Left renal pelvis (tissue), 4 donors: ENCODE data around the gene LRMDA. TPM values are rescaled to one million over a fixed set of nuclear protein-coding genes. Genes with fewer than 3 reads are reported as not detected.

Experiments used
- DNase-seq, 4 donors: peaks; one replicate each; pipeline ENCODE4 v3.0.0-alpha.2; 2013; ENCODE audit warnings: low read depth in 4 of 4, low spot score in 3 of 4
- polyA plus RNA-seq, 4 donors: library from polyadenylated mRNA; unstranded; fragments of 120-200 nt; gene quantifications; one replicate each; pipeline ENCODE4 v1.2.1, GENCODE V29; 2013; ENCODE audit not compliant: insufficient read length in 4 of 4

Gene LRMDA
- polyA plus RNA-seq, 4 donors, result 7.8 to 23.9 (median 16.5) TPM

DNA sequence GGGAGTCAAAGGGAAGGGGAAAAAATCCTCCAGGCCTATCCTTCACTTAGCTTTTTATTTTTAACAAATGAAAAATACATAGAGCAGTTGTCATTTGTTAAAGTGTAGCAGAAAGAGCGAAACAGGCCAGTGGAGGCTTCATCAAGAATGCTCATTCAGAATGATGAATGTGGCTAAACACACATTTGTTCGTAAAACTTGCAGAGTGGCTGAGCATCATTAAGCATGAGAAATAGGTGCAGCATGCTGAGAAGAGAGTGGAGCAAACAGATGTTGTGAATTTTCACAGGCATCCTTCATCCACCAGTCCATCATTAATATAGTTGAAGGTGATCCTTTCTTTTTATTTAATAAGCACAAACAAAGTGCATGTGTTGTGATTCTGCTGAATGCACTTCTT lies 407.6 kb downstream of the LRMDA start:
- DNase-seq, result no peak

DNA sequence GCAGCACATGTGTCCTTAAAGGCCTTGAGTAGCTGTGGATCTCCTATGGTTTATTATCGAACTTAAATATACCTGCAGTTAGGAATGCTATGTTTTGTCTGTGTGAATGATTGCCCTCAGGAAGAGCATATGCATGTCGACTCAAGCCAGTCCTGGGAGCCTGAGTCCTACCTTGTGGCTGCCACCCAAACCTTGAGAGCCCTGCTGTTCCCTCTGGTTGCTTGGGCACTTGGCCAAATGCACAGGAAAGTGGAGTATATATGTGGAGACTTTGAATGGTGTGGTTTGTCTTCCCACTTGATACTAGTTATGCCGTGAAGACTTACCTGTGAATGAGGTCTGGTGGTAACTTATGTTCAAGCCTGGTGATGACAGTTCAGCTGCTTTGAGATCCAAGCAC lies 409.8 kb downstream of the LRMDA start:
- DNase-seq, result no peak

DNA sequence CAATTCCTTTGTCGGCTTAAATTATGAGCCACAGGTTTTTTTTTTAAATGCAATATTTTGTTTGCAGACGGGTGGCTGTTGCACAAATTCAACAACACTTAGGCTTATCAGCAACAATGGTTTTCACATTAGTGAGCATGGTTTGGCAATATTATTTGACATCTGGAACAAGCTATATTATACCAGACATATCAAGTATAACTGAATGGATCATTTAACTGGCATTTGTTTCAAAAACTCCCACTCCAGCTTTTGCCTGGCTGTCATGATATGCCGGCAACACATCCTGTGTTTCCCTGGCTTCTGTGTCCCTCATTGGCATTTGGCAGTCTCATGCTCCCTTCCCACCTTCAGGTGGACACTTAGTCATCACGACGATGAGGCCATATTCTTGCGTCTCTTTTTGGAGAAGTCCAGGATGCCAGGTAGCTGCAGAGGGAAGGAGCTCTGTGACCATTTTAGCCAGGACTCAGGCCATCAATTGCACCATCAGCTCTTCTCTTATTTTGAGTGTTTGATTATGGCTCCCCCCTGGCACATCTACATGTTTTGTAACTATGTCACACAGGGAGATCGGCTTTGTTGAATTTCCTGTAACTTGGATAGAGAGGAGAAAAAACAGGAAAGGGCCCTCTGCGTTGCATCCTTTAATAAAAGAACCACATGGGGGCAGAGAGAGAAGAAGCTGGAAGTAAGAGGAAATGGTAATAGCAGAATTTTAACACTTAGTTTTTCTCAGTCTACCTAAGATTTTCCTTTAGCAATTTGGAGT lies 413.9 kb downstream of the LRMDA start:
- DNase-seq, result no peak

DNA sequence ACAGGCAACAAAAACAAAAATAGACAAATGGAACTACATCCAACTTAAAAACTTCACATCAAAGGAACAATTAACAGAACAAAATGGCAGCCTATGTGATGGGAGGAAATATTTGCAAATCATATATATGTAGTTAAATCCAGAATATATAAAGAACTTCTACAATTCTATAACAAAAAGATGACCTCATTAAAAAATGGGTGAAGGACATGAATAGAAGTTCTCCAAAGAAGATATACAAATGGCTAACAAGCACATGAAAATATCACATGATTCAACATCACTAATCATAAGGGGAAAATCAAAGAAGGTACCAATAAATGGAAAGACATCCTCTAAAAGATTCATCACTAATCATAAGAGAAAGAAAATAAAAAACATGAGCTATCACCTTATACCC lies 416.1 kb downstream of the LRMDA start:
- DNase-seq, result no peak

DNA sequence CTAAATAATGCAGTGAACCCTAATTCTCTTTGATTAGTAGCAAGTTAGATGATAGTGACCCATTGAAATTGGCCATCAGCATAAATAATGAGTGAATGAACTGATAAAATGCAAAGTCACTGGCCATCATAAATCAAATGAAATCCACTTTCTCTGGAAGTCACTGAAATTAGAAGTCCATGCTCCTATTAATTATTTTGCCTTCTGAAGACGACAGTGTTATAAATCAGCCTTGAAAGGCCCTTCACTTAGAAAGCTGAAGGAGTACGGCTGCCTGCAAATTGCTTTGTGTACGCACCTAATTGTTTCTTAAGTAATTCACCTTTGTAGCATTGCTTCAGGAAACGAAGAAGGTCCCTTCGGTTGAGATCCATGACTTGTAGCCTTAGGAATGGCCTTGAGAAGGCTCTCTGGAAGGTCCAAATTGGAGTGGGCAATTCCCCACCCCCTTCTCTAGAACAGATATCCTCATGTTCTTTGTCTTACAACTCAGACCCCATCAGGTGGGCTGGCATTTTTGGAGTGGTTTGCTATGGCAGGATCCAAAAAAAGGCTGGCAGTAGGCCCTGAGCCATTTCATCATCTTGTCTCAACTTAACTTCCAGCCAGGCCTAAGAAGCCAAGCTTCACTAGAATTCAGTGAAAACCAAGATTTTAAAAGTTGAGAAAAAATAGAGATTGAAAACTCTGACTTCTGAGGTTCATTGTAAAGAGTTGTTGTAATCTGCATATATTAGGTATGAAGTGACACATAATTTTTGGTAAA lies 420.3 kb downstream of the LRMDA start:
- DNase-seq, result no peak

DNA sequence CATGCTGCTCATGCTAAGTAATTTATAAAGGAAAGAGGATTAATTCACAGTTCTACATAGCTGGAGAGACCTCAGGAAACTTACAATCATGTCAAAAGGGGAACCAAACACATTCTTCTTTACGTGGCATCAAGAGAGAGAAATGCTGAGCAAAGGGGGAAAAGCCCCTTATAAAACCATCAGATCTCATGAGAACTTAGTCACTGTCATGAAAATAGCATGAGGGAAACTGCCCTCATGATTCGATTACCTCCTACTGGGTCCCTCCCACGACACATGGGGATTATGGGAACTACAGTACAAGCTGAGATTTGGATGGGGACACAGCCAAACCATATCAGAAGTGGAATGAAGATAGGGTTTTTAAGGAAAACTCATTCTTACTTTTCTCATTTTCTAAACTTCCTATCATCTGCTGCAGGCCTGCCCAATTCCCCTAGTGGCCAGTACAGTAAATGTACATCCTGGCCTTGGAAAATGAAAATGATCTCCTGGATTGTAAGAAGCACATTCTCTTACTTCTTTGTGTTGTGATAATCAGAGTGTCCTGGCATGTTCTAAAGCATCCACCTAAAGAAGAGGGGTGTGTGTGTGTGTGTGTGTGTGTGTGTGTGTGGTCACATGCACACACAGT lies 421.5 kb downstream of the LRMDA start:
- no peak for DNase-seq

DNA sequence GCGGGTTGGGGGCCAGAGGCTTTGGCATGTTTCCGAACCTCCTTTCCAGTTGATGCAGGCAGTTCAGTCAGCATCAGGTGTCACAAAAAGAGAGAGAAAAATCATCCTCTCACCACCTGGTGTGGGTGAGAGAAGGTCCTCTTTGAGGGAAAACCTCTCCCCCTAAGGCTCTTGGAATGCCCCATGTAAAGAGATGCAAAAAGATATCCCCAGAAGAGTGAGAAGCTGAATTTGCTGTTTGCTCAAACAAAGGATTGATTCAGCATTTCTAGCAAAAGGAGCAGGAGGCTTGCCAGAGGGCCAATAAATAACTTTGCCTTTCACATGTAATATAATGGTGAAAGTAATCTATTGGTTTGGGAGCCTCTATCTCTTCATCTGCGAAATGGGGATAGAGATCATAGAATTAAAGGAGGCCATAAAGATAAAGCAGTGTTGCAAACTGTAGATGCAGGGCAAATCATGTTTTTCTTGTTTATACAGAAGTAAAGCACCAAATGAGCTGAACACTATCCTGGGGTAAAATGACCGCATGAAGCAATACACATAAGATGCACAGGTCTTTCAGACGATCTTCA lies 425.9 kb downstream of the LRMDA start:
- no peak for DNase-seq

DNA sequence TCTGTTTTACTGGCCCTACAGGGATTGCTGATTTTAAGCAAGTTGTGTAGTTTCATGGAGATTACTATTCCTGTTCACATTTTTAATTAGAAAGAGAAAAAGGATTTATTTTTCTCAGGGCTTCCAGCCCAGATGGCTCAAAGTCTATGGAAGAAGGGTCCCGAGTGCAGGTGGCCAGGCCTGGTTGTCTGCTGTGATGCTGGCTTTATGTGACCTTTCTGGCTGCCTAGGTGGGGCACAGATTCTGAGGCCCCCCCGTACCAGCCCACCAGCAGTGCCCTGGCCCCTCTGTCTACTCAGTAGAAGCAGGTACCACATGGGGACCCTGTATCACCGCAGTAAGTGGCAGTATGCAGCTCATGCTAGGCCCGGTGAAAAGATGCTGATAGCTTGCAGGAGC lies 426.5 kb downstream of the LRMDA start:
- no peak for DNase-seq

DNA sequence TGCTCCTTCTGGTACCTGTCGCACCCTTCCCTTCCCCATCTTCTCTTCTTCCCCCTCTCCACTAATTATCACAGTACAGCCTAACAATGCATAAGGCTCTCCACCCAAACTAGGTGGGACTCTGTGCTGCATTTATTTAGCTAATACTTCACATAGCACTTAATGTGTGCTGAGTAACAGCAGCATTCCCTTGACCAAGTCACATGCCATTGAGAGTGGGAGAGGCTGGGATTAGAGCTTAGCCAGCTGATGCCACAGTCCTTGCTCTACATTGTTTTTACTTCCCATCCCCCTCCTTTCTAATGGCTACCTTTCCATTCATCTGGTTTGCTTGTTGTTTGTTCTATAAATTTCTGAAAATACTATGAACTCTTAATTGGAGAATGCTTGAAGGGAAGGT lies 426.9 kb downstream of the LRMDA start:
- no peak for DNase-seq

DNA sequence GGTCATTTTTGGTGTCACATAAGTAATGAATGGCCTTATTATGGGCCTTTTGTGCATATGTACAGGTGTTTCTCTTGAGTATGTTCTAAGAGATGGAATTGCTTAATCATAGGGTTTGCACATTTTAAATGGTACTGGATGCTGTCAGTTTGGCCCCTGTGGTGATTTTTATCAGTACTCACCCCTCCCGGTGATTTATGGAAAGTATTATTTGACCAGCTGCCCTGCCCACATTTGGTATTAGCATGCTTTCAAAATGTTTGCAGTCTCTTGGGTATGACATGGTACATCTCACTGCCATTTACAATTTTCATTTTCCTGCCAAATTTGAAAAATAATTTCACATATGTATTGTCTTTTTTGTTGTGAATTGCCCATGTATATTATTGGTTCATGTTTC lies 427.7 kb downstream of the LRMDA start:
- no peak for DNase-seq

DNA sequence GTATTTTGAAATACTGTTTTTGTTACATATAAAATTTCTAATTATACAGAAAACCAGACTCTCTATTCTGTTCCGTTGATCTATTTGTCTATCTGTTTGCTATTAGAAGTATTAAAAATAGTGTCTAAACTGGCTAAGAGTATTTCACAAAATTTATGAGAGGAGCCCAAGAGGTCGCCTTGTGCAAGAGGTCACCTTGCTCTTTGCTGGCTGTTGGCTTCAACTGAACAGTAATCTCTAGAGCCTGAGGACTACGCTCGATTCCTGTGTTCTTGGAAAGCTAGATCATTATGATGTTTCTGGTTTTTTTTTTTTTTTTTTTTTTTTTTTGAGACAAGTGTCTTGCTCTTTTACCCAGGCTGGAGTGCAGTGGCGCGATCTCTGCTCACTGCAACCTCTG lies 428.6 kb downstream of the LRMDA start:
- no peak for DNase-seq

DNA sequence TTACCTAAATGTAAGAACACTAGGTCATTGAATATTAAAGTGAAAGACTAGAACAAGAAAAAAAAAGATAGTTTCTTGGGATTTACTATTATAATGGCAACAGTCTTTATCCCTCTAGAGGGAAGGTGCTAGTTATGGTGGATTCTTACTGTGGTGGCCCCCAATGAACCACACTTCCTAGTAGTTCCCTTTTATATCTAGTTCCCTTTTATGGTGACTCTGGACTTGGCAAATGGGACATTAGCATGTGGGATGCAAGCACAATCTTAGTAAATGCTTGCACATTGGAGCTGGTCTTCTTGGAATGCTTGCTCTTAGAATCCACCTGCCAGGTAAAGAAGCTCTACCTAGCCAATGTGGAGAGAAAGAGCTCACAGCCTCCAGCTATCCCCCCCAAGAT lies 430.2 kb downstream of the LRMDA start:
- no peak for DNase-seq

DNA sequence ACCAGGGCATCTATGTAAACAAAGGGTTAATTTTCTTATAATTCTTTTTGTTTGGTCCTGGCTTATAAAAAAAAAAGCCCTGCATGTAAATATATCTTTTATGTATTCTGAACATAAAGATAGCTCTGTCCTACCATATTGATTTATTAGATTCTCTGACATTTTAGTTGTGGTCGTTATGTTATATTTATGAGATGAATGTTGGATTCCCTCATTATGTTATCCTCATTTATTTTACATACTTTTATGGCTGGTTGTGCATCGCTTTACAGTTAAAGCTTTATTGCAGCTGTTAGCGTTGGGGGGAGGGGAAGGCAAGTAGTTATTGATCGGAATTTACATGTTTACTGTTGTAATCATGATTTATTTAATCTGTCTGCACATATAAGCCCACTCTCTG lies 431.5 kb downstream of the LRMDA start:
- no peak for DNase-seq

DNA sequence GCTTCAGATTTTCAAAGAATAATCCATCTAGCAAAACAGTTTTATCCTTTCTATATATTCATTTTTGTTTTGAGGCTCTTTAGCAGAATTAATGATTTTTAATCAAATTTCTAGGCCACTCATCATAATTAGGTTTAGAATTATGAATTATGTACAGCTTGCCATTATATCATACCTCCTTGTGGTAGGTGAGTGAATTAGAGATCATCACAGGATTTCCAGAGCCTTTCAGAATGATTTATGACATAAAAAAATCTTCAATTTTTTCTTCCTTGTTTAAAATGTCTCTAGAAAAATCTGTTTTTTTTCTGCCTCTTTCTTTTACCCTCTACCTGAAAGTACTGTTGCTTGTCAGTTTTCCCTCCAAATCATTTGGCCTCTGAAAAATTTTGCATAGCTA lies 433.3 kb downstream of the LRMDA start:
- DNase-seq, result no peak

DNA sequence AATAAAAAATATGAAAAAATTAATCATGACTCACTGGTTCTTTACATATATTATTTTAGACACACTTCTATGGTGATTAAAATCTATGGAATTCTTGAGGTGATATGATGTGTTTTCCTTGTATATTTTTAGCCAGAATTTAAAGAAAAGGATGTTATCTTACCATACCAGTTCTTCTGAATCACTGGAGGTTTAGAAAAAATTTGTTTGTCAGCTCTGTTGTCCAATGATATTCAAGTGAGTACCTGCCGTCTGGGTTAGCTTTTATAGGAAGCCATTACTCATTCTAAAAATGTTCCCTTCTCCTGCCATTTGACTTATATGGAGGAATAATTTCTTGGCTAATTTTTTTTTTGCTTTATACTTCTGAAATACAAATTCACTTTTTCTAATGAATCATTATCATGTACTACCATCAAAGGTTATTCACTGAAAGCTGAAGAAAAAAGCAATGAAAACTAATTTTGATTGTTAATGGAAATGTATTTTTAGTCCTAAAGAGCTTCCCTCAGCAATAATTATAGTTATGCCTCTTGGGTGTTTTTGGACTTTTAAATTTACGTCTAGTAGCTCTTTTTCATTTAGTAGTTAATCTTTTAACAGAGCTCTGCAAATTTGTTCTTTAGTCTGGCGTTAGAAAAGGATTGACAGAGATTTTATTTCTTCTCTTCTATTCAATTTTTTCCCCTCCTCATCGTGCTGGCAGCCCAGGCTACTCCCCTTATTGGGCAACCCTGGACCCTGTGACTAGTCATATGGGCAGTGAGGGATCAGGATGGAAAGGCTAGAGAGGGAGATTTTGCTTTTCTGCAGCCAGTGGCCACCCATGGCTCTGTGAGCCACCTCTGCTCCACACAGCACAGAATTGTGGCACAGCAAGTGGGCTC lies 434.2 kb downstream of the LRMDA start:
- DNase-seq, result no peak

DNA sequence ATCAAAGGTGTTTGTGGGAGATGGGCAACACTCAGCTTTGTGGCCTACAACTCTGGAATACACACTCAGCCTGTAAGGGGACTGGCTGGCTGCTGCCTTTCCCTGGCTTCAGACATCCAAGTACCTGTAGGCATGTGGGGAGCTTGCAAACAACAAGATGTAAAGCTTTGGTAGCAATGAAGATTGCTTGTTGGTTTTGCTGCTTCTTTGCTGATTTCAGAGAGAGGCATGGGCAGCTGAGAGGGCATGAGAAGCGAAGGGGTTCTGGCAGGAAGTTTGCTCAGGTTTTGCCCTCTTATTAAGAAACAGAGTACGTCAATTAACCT lies 434.8 kb downstream of the LRMDA start:
- DNase-seq, result no peak

DNA sequence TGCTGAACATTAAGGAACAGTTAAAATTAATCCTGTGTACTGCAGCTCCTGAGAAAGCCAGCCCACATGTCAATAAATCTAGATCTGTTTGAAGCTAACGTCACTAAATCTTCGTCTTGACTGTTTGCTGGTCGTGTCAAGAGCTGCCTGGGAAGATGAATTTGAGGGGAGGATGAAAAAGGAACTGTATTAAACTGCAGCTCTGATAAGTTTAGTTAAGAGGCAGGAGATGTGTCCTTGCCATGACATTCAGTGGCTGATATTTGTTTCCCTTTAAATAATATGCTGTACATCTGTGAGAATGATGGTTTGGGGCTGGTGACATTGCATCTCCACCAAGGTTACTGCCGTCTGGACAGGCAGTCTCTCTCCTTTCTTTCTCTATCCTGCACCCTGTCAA lies 435.3 kb downstream of the LRMDA start:
- DNase-seq, result no peak

DNA sequence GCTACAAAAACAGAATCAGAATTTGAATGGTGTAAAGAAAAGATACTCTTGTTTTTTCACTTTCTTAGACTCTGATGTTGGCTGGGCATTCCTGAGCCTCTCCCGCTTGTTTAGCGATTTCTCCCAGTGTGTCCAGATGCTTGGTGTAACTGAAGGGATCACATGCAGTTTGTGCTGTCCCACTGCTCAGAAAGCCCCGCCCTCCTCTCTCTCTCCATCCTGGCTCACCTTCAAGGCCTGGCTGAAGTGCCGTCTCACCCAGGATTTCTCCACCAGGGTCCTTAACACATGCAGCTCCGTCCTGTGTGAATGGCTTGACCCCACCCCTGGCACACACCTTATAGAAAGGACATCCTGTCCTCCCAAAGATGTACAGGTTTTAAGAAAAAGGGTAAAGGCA lies 437.1 kb downstream of the LRMDA start:
- no peak for DNase-seq

DNA sequence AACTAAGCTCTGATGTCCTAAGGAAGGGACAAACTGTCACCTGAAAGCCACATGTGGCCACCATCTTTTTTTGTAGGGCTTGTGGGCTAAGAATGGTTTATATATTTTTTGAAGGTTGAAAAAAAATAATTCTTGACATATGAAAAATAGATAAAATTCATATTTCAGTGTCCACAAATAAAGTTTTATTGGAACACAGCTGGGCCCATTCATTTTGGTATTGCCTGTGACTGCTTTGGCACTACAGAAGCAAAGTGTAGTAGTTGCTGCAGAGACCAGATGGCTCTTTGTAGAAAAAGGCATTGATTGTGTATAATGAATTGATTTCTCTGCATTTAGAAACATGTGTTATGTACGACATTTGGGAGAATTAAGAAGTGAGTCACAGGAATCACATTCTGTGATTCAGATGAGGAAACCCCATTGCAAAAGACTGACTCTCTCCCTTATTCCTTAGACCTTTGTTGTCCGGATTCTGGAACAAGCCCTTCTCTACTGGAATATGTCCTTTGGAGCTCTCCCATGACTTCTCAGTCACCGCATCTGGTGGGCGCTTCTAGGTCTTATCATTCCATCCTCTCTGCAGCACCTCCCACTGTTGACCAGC lies 438.7 kb downstream of the LRMDA start:
- DNase-seq, result no peak

DNA sequence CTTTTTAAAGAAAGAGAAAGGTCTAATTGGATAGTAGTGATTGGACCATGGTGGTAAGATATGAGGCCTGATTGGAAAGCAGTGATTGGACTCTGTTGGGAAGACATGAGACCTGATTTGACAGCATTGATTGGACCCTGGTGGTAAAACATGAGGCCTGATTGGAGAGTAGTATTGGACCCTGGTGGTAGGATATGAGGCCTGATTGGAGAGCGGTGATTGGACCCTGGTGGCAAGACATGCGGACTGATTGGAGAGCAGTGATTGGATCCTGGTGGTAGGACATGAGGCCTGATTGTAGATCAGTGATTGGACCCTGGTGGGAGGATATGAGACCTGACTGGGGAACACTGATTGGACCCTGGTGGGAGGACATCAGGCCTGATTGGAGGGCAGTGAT lies 444.3 kb downstream of the LRMDA start:
- no peak for DNase-seq
